H9 (cell line): Measurements from ENCODE around the gene DMAP1. TPM values are rescaled to one million over a fixed set of nuclear protein-coding genes. Genes with fewer than 3 reads are reported as not detected.

ENCODE experiments used
- DNase-seq: peaks from one replicate; pipeline ENCODE4 v3.0.0-alpha.2; 2017
- H2AFZ ChIP-seq: one replicate; pipeline ENCODE4 v1.6.1; 2013; ENCODE audit warnings: mild to moderate bottlenecking, low read length, control low read depth, moderate library complexity
- H2AK5ac ChIP-seq: 2 replicates; pipeline ENCODE4 v1.6.1; 2013; ENCODE audit warnings: low read length, control low read depth, mixed read lengths; ENCODE audit not compliant: insufficient read length
- H2BK120ac ChIP-seq: one replicate; pipeline ENCODE4 v1.6.1; 2013; ENCODE audit warnings: low read depth, mild to moderate bottlenecking, low read length, control low read depth, inconsistent platforms; ENCODE audit not compliant: poor library complexity, severe bottlenecking
- H2BK12ac ChIP-seq: 2 replicates; pipeline ENCODE4 v1.6.1; 2013; ENCODE audit warnings: low read length, control low read depth, mixed read lengths, low read depth; ENCODE audit not compliant: insufficient read length
- H2BK15ac ChIP-seq: 2 replicates; pipeline ENCODE4 v1.6.1; 2013; ENCODE audit warnings: low read depth, low read length, control low read depth
- H2BK20ac ChIP-seq: one replicate; pipeline ENCODE4 v1.6.1; 2013; ENCODE audit warnings: low read depth, mild to moderate bottlenecking, low read length, control low read depth, inconsistent platforms; ENCODE audit not compliant: poor library complexity, severe bottlenecking
- H2BK5ac ChIP-seq: 2 replicates; pipeline ENCODE4 v1.6.1; 2013; ENCODE audit warnings: low read length, control low read depth, mixed read lengths; ENCODE audit not compliant: insufficient read length
- H3K14ac ChIP-seq: 2 replicates; pipeline ENCODE4 v1.6.1; 2013; ENCODE audit warnings: low read length, control low read depth; ENCODE audit not compliant: insufficient read depth
- H3K18ac ChIP-seq: 2 replicates; pipeline ENCODE4 v1.6.1; 2013; ENCODE audit warnings: low read depth, mild to moderate bottlenecking, mixed read lengths, low read length, control low read depth; ENCODE audit not compliant: insufficient read length
- H3K23ac ChIP-seq: 2 replicates; pipeline ENCODE4 v1.6.1; 2013; ENCODE audit warnings: low read length, control low read depth, mixed read lengths, low read depth; ENCODE audit not compliant: insufficient read length
- H3K23me2 ChIP-seq: 2 replicates; pipeline ENCODE4 v1.6.1; 2013; ENCODE audit warnings: low read depth, mild to moderate bottlenecking, mixed read lengths, low read length, control low read depth; ENCODE audit not compliant: insufficient read length, poor library complexity, severe bottlenecking
- H3K27ac ChIP-seq: 2 replicates; pipeline ENCODE4 v1.5.1; 2013; ENCODE audit warnings: low read length, control low read depth, mixed read lengths, low read depth; ENCODE audit not compliant: insufficient read length
- H3K27me3 ChIP-seq: 2 replicates; pipeline ENCODE4 v1.6.1; 2013; ENCODE audit warnings: low read length, control low read depth, inconsistent platforms; ENCODE audit not compliant: insufficient read depth
- H3K4ac ChIP-seq: 2 replicates; pipeline ENCODE4 v1.6.1; 2013; ENCODE audit warnings: low read depth, mild to moderate bottlenecking, control low read depth, inconsistent platforms, low read length, moderate library complexity
- H3K4me1 ChIP-seq: 2 replicates; pipeline ENCODE4 v1.6.1; 2013; ENCODE audit warnings: low read length, control low read depth, inconsistent platforms; ENCODE audit not compliant: insufficient read depth
- H3K4me2 ChIP-seq: 2 replicates; pipeline ENCODE4 v1.6.1; 2013; ENCODE audit warnings: low read length, control low read depth, mixed read lengths; ENCODE audit not compliant: insufficient read length, insufficient read depth
- H3K56ac ChIP-seq: 2 replicates; pipeline ENCODE4 v1.6.1; 2013; ENCODE audit warnings: low read depth, mild to moderate bottlenecking, mixed read lengths, low read length, control low read depth; ENCODE audit not compliant: insufficient read length
- H3K79me1 ChIP-seq: 2 replicates; pipeline ENCODE4 v1.6.1; 2013; ENCODE audit warnings: low read depth, mild to moderate bottlenecking, moderate library complexity, low read length, control low read depth, inconsistent platforms; ENCODE audit not compliant: insufficient read depth, poor library complexity, severe bottlenecking
- H3K79me2 ChIP-seq: 2 replicates; pipeline ENCODE4 v1.6.1; 2013; ENCODE audit warnings: low read length, control low read depth, inconsistent platforms; ENCODE audit not compliant: insufficient read depth
- H3K9ac ChIP-seq: 2 replicates; pipeline ENCODE4 v1.6.1; 2013; ENCODE audit warnings: low read length, control low read depth, mixed read lengths; ENCODE audit not compliant: insufficient read length; ENCODE audit errors: extremely low read depth
- H3K9me3 ChIP-seq: one replicate; pipeline ENCODE4 v1.6.1; 2013; ENCODE audit warnings: low read depth, low read length, inconsistent platforms; ENCODE audit not compliant: control insufficient read depth
- H3T11ph ChIP-seq: one replicate; pipeline ENCODE4 v1.6.1; 2013; ENCODE audit warnings: mild to moderate bottlenecking, low read length, control low read depth, inconsistent platforms
- H4K20me1 ChIP-seq: one replicate; pipeline ENCODE4 v1.6.1; 2013; ENCODE audit not compliant: control insufficient read depth, insufficient read length, insufficient read depth
- H4K5ac ChIP-seq: 2 replicates; pipeline ENCODE4 v1.6.1; 2013; ENCODE audit warnings: low read depth, mild to moderate bottlenecking, mixed read lengths, low read length, control low read depth; ENCODE audit not compliant: insufficient read length
- H4K8ac ChIP-seq: replicated peaks from 2 replicates; pipeline ENCODE4 v1.6.1; 2013; ENCODE audit warnings: low read length, control low read depth, mixed read lengths, low read depth; ENCODE audit not compliant: insufficient read length
- H4K91ac ChIP-seq: 2 replicates; pipeline ENCODE4 v1.6.1; 2013; ENCODE audit warnings: low read depth, mild to moderate bottlenecking, moderate library complexity, mixed read lengths, low read length, control low read depth; ENCODE audit not compliant: insufficient read length
- H3K27ac Mint-ChIP-seq, 3 experiments: 2 replicates in 2 of 3; 3 replicates in 1 of 3; pipeline ENCODE4 v1.8.0; 2020 to 2021; ENCODE audit warnings: mixed read lengths in 3 of 3, mild to moderate bottlenecking in 1 of 3, moderate library complexity in 1 of 3
- H3K27me3 Mint-ChIP-seq: 2 replicates; pipeline ENCODE4 v1.8.0; 2021; ENCODE audit warnings: low read depth, mild to moderate bottlenecking, moderate library complexity, mixed read lengths
- H3K36me3 Mint-ChIP-seq, 3 experiments: 2 replicates in 2 of 3; 3 replicates in 1 of 3; pipeline ENCODE4 v1.8.0; 2020 to 2021; ENCODE audit warnings: low read depth in 3 of 3, mixed read lengths in 3 of 3; ENCODE audit not compliant: insufficient read depth in 1 of 3
- H3K4me1 Mint-ChIP-seq, 2 experiments: 2 replicates each; pipeline ENCODE4 v1.8.0; 2020; ENCODE audit warnings: mixed read lengths in 2 of 2
- H3K4me3 Mint-ChIP-seq, 2 experiments: 2 replicates in 1 of 2; 3 replicates in 1 of 2; pipeline ENCODE4 v1.8.0; 2020 to 2021; ENCODE audit warnings: mild to moderate bottlenecking in 2 of 2, mixed read lengths in 2 of 2, moderate library complexity in 1 of 2
- H3K9me3 Mint-ChIP-seq, 2 experiments: 2 replicates in 1 of 2; 3 replicates in 1 of 2; pipeline ENCODE4 v1.8.0; 2020; ENCODE audit warnings: mild to moderate bottlenecking in 2 of 2, mixed read lengths in 2 of 2, moderate library complexity in 1 of 2
- WGBS: extraction: QIAGEN DNeasy Blood & Tissue Kit; methylation state at CpG from one replicate; pipeline ENCODE4 v1.1.7; 2013; ENCODE audit warnings: missing lambda C conversion rate, low lambda C conversion rate, mixed read lengths; ENCODE audit not compliant: insufficient read length; ENCODE audit errors: extremely low coverage; 5-methylcytosine and 5-hydroxymethylcytosine counted together
- total RNA-seq: library from RNA; stranded (reverse); gene quantifications from 2 replicates; pipeline ENCODE4 v1.2.1, GENCODE V29; 2021
- TF ChIP-seq, protein P1 (sequence below): fragments of 200-600 bp; sonication (generic); conservative IDR thresholded peaks from 3 replicates; pipeline ENCODE4 v1.8.0; 2021; ENCODE audit warnings: antibody characterized with exemption, mild to moderate bottlenecking

Gene DMAP1
- total RNA-seq, 1 experiment from 2014 or later = 55.3 TPM

DNA sequence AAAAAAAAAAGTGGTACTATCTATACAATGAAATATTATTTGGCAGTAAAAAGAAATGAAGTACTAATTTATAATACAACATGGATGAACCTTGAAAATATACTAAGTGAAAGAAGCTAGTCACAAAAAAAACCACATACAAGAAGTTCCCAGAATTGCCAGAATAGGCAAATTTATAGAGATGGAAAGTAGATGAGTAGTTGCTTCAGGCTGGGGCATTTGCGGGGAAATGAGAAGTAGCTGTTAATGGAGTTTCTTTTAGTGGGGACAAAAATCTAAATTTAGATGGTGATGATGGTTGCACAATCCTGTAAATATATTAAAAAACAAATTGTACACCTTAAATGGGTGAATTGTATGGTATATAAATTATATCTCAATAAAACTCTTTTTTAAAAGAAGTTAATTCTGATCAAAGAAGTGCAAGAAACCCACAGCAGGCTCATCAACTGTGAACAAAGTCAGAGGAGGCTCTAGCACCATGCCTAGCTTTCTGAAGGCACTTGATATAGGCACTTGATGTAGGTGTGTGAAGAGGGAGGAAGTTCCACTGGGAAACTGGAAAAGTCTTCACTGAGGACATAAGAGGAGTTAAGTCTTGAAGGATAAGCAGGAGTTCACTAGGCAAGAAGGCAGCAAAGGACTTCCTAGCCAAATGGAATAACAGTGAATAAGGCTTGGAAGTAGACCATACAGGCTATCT is 52.5 kb downstream of the DMAP1 start:
- no peak overlapping the region for H2BK20ac ChIP-seq
- Mint-ChIP-seq H3K4me3 (no peak overlapping the region), H3K27ac (peak overlapping the region in 1 of 3 experiments; percentile 70; a peak in 1 of 7 replicates), H3K36me3 (peaks cover 0 to 2% (median 0%) of the 10 kb centered on the region in 3 experiments; a peak in 4 of 7 replicates), H3K9me3 (no peaks in the 10 kb centered on the region), H3K4me1 (peaks cover 23 to 29% of the 10 kb centered on the region in 2 experiments), H3K27me3 (no peaks in the 10 kb centered on the region)
- H2BK15ac ChIP-seq = no peak overlapping the region
- no peaks in the 10 kb centered on the region for H3K23me2 ChIP-seq
- no peak overlapping the region for H2BK120ac ChIP-seq
- H3K9me3 ChIP-seq = no peaks in the 10 kb centered on the region
- H3K4me1 ChIP-seq = peaks cover 4% of the 10 kb centered on the region; the same call in 1 of the 2 replicates
- no peak for DNase-seq
- H2BK12ac ChIP-seq = no peak overlapping the region
- H3K79me2 ChIP-seq = no peaks in the 10 kb centered on the region
- H3K27ac ChIP-seq = no peak overlapping the region
- H3K9ac ChIP-seq = no peak overlapping the region
- H3T11ph ChIP-seq = no peak overlapping the region
- H3K18ac ChIP-seq = no peak overlapping the region
- no peak overlapping the region for H3K23ac ChIP-seq
- no peaks in the 10 kb centered on the region for H4K20me1 ChIP-seq
- no peak overlapping the region for H4K91ac ChIP-seq
- no peak overlapping the region for H3K4me2 ChIP-seq
- no peak overlapping the region for H4K8ac ChIP-seq
- no peak overlapping the region for H3K56ac ChIP-seq
- no peak overlapping the region for H3K14ac ChIP-seq
- no peaks in the 10 kb centered on the region for H3K79me1 ChIP-seq
- no peak overlapping the region for H2AFZ ChIP-seq
- H3K4ac ChIP-seq = no peak overlapping the region
- H2AK5ac ChIP-seq = no peak overlapping the region
- H2BK5ac ChIP-seq = no peak overlapping the region
- WGBS = no CpG with 5 or more reads among the region's 1 CpG
- TF ChIP-seq, protein P1, sequence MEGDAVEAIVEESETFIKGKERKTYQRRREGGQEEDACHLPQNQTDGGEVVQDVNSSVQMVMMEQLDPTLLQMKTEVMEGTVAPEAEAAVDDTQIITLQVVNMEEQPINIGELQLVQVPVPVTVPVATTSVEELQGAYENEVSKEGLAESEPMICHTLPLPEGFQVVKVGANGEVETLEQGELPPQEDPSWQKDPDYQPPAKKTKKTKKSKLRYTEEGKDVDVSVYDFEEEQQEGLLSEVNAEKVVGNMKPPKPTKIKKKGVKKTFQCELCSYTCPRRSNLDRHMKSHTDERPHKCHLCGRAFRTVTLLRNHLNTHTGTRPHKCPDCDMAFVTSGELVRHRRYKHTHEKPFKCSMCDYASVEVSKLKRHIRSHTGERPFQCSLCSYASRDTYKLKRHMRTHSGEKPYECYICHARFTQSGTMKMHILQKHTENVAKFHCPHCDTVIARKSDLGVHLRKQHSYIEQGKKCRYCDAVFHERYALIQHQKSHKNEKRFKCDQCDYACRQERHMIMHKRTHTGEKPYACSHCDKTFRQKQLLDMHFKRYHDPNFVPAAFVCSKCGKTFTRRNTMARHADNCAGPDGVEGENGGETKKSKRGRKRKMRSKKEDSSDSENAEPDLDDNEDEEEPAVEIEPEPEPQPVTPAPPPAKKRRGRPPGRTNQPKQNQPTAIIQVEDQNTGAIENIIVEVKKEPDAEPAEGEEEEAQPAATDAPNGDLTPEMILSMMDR = no peak
- H4K5ac ChIP-seq = no peak overlapping the region
- no peaks in the 10 kb centered on the region for H3K27me3 ChIP-seq
